ENCODE data around the gene RAB3GAP1. TPM values are rescaled to one million over a fixed set of nuclear protein-coding genes. Genes with fewer than 3 reads are reported as not detected.
"Not testable (repeated sequence)": the region's sequence is repeated elsewhere in the genome, so short reads cannot be mapped to it uniquely, and the experiment has no call there.

Gene RAB3GAP1
- total RNA-seq, 4 donors from 2014 or later = 71.8 to 76.9 (median 72.3) TPM

- H3K36me3 ChIP-seq = peaks cover 0 to 7% of the 10 kb centered on the region in 2 donors
- H3K27ac ChIP-seq = no peak overlapping the region
- WGBS, 2 donors (ENCODE audit: low coverage in 1 of 2) = 94 to 100% methylated on average over 2 of the region's 2 CpGs
- no peaks in the 10 kb centered on the region for H3K27me3 ChIP-seq
- ATAC-seq = no peak
- TF ChIP-seq EP300 (IDR thresholded peaks at IDR 0.05) (no peak), POLR2A (IDR thresholded peaks at IDR 0.05) (no peak), POLR2AphosphoS5 (IDR thresholded peaks at IDR 0.05) (no peak)
- TF ChIP-seq, protein P1, sequence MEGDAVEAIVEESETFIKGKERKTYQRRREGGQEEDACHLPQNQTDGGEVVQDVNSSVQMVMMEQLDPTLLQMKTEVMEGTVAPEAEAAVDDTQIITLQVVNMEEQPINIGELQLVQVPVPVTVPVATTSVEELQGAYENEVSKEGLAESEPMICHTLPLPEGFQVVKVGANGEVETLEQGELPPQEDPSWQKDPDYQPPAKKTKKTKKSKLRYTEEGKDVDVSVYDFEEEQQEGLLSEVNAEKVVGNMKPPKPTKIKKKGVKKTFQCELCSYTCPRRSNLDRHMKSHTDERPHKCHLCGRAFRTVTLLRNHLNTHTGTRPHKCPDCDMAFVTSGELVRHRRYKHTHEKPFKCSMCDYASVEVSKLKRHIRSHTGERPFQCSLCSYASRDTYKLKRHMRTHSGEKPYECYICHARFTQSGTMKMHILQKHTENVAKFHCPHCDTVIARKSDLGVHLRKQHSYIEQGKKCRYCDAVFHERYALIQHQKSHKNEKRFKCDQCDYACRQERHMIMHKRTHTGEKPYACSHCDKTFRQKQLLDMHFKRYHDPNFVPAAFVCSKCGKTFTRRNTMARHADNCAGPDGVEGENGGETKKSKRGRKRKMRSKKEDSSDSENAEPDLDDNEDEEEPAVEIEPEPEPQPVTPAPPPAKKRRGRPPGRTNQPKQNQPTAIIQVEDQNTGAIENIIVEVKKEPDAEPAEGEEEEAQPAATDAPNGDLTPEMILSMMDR (IDR thresholded peaks at IDR 0.05) = no peak
- no peak overlapping the region for H3K4me3 ChIP-seq
- no peaks in the 10 kb centered on the region for H3K9me3 ChIP-seq
- H3K4me1 ChIP-seq = peaks cover 0 to 10% (median 0%) of the 10 kb centered on the region in 3 donors
Measured at GRCh38 chr2:135076556-135076955, 24.5 kb downstream of the RAB3GAP1 start.

- H3K9me3 ChIP-seq = no peaks in the 10 kb centered on the region
- no peak overlapping the region for H3K4me3 ChIP-seq
- no peak overlapping the region for H3K27ac ChIP-seq
- H3K36me3 ChIP-seq = peaks cover 0 to 19% of the 10 kb centered on the region in 2 donors
- TF ChIP-seq POLR2AphosphoS5 (IDR thresholded peaks at IDR 0.05) = no peak
- TF ChIP-seq EP300 (IDR thresholded peaks at IDR 0.05) = no peak
- no peak for TF ChIP-seq POLR2A (IDR thresholded peaks at IDR 0.05)
- H3K27me3 ChIP-seq = no peaks in the 10 kb centered on the region
- peaks cover 0 to 10% (median 0%) of the 10 kb centered on the region in 3 donors for H3K4me1 ChIP-seq
- no peak for ATAC-seq
Measured at GRCh38 chr2:135078417-135078816, 26.3 kb downstream of the RAB3GAP1 start.

- no peak for ATAC-seq
- TF ChIP-seq, protein P1 (IDR thresholded peaks at IDR 0.05) = no peak
- no peak for TF ChIP-seq POLR2AphosphoS5 (IDR thresholded peaks at IDR 0.05)
- TF ChIP-seq POLR2A (IDR thresholded peaks at IDR 0.05) = no peak
- no peak for TF ChIP-seq EP300 (IDR thresholded peaks at IDR 0.05)
- Histone ChIP-seq H3K4me3 (no peak overlapping the region), H3K9me3 (no peaks in the 10 kb centered on the region), H3K36me3 (peaks cover 0 to 13% of the 10 kb centered on the region in 2 donors), H3K27me3 (no peaks in the 10 kb centered on the region), H3K27ac (no peak overlapping the region), H3K4me1 (no peaks in the 10 kb centered on the region)
- WGBS, 2 donors (ENCODE audit: low coverage in 1 of 2) = 90 to 94% methylated on average over 1 to 2 of the region's 2 CpGs
Measured at GRCh38 chr2:135086222-135086621, 34.1 kb downstream of the RAB3GAP1 start.

- H3K4me1 ChIP-seq, H3K27me3 ChIP-seq, H3K4me3 ChIP-seq, H3K9me3 ChIP-seq, ATAC-seq, H3K27ac ChIP-seq: not testable (repeated sequence)
- WGBS, 2 donors (ENCODE audit: low coverage in 1 of 2) = 85 to 100% methylated on average over 3 to 4 of the region's 4 CpGs
- H3K36me3 ChIP-seq = peaks cover 0 to 24% of the 10 kb centered on the region in 2 donors
Measured at GRCh38 chr2:135089597-135089996, 37.5 kb downstream of the RAB3GAP1 start.

GRCh38 chr2:135091681-135092080 is 39.6 kb downstream of the RAB3GAP1 start:
- H3K9me3 ChIP-seq = no peaks in the 10 kb centered on the region
- no peak overlapping the region for H3K4me3 ChIP-seq
- peaks cover 0 to 37% of the 10 kb centered on the region in 2 donors for H3K36me3 ChIP-seq
- ATAC-seq = no peak
- no peaks in the 10 kb centered on the region for H3K27me3 ChIP-seq
- no peak overlapping the region for H3K27ac ChIP-seq
- no peaks in the 10 kb centered on the region for H3K4me1 ChIP-seq
- WGBS, 2 donors (ENCODE audit: low coverage in 1 of 2) = 100% methylated on average over 1 of the region's 1 CpG
- TF ChIP-seq, protein P1 (IDR thresholded peaks at IDR 0.05) = no peak
- TF ChIP-seq EP300 (IDR thresholded peaks at IDR 0.05) (no peak), POLR2A (IDR thresholded peaks at IDR 0.05) (no peak), POLR2AphosphoS5 (IDR thresholded peaks at IDR 0.05) (no peak)

GRCh38 chr2:135093193-135093592 is 41.1 kb downstream of the RAB3GAP1 start:
- no peaks in the 10 kb centered on the region for H3K4me1 ChIP-seq
- H3K27me3 ChIP-seq = no peaks in the 10 kb centered on the region
- ATAC-seq = no peak
- no peak overlapping the region for H3K27ac ChIP-seq
- peaks cover 0 to 37% of the 10 kb centered on the region in 2 donors for H3K36me3 ChIP-seq
- H3K4me3 ChIP-seq = no peak overlapping the region
- TF ChIP-seq POLR2A (IDR thresholded peaks at IDR 0.05) (no peak), EP300 (IDR thresholded peaks at IDR 0.05) (no peak), POLR2AphosphoS5 (IDR thresholded peaks at IDR 0.05) (no peak)
- TF ChIP-seq, protein P1 (IDR thresholded peaks at IDR 0.05) = no peak
- no peaks in the 10 kb centered on the region for H3K9me3 ChIP-seq

Data from gastroesophageal sphincter (tissue), 4 donors.